ENCODE measurements around the gene PALD1. TPM values are rescaled to one million over a fixed set of nuclear protein-coding genes. Genes with fewer than 3 reads are reported as not detected.

The PALD1 gene
- total RNA-seq, 1 experiment from 2014 or later, result 0.38 TPM

DNA sequence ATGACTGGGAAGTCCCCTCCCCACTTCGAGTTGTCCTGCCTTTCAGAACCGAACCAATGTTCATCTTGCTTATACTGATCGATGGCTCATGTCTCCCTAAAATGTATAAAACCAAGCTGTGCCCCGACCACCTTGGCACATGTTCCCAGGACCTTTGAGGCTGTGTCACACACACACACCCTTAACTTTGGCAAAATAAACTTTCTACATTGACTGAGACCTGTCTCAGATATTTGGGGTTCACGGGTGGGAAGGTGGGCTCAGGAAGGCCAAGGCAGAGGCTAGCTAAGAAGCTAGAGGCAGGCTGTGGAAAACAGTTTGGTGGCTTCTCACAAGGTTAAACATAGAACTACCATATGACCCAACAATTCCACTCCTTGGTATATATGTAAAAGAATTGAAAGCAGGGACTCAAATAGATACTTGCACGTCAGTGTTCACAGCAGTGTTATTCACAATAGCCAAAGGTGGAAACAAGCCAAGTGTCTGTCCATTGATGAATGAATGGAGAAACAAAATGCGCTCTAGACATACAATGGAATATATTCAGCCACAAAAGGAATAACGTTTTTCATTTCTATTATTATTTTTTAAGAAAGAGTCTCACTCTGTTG, 108.6 kb downstream of the PALD1 start:
- H3K27ac Mint-ChIP-seq (ENCODE audit: unreplicated experiment), result no peak overlapping the region

DNA sequence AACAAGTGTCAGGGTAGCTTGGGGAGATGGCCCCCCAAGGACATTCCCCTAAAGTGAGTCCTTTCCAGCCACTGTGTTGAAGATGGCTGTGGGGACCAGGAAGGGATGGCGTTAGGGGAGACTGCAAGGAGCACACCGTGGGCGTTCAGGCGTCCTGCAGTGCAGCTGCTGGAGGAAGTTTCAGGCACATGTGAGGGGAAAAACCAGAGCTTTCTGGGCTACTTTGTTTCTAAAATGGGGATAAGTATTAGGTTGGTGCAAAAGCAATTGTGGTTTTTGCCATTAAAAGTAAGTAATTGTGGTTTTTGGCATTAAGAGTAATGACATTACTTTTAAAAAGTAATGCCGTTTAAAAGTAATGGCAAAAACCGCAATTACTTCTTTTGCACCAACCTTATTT, 109.7 kb downstream of the PALD1 start:
- TF ChIP-seq, protein P1, sequence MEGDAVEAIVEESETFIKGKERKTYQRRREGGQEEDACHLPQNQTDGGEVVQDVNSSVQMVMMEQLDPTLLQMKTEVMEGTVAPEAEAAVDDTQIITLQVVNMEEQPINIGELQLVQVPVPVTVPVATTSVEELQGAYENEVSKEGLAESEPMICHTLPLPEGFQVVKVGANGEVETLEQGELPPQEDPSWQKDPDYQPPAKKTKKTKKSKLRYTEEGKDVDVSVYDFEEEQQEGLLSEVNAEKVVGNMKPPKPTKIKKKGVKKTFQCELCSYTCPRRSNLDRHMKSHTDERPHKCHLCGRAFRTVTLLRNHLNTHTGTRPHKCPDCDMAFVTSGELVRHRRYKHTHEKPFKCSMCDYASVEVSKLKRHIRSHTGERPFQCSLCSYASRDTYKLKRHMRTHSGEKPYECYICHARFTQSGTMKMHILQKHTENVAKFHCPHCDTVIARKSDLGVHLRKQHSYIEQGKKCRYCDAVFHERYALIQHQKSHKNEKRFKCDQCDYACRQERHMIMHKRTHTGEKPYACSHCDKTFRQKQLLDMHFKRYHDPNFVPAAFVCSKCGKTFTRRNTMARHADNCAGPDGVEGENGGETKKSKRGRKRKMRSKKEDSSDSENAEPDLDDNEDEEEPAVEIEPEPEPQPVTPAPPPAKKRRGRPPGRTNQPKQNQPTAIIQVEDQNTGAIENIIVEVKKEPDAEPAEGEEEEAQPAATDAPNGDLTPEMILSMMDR (IDR thresholded peaks at IDR 0.05; ENCODE audit: unreplicated experiment), result no peak
- no TSS peak for BruUV-seq (replicated peaks)
- H3K36me3 Mint-ChIP-seq (ENCODE audit: insufficient read depth, unreplicated experiment), result no peaks in the 10 kb centered on the region
- intact Hi-C loops (cut with micrococcal nuclease; ENCODE audit: unreplicated experiment), result no loop called here
- CTCF ChIA-PET, result no interaction called here
- no peaks in the 10 kb centered on the region for H3K9me3 Mint-ChIP-seq (ENCODE audit: low read depth, unreplicated experiment)
- DNase-seq, result no peak
- H3K4me3 Mint-ChIP-seq (ENCODE audit: low read depth, unreplicated experiment), result no peak overlapping the region
- peaks cover 100% of the 10 kb centered on the region for H3K27me3 Mint-ChIP-seq (ENCODE audit: unreplicated experiment)
- no peaks in the 10 kb centered on the region for H3K4me1 Mint-ChIP-seq (ENCODE audit: low read depth, unreplicated experiment)
- H3K27ac Mint-ChIP-seq (ENCODE audit: unreplicated experiment), result no peak overlapping the region

More for the DNA sequence above, 108.6 kb downstream of the PALD1 start:
- CTCF ChIA-PET, result interaction anchor here (0.9 kb wide), 1 partner anchor 11 kb away, joined by 3 read pairs; no protein-coding TSS in a partner anchor
- BruUV-seq (replicated peaks), result no TSS peak
- TF ChIP-seq, protein P1 (IDR thresholded peaks at IDR 0.05; ENCODE audit: unreplicated experiment), result no peak
- DNase-seq, result no peak
- Mint-ChIP-seq H3K36me3 (ENCODE audit: insufficient read depth, unreplicated experiment) (no peaks in the 10 kb centered on the region), H3K4me3 (ENCODE audit: low read depth, unreplicated experiment) (no peak overlapping the region), H3K9me3 (ENCODE audit: low read depth, unreplicated experiment) (no peaks in the 10 kb centered on the region), H3K27me3 (ENCODE audit: unreplicated experiment) (peaks cover 100% of the 10 kb centered on the region), H3K4me1 (ENCODE audit: low read depth, unreplicated experiment) (no peaks in the 10 kb centered on the region)
- intact Hi-C loops (cut with micrococcal nuclease; ENCODE audit: unreplicated experiment), result no loop called here

DNA sequence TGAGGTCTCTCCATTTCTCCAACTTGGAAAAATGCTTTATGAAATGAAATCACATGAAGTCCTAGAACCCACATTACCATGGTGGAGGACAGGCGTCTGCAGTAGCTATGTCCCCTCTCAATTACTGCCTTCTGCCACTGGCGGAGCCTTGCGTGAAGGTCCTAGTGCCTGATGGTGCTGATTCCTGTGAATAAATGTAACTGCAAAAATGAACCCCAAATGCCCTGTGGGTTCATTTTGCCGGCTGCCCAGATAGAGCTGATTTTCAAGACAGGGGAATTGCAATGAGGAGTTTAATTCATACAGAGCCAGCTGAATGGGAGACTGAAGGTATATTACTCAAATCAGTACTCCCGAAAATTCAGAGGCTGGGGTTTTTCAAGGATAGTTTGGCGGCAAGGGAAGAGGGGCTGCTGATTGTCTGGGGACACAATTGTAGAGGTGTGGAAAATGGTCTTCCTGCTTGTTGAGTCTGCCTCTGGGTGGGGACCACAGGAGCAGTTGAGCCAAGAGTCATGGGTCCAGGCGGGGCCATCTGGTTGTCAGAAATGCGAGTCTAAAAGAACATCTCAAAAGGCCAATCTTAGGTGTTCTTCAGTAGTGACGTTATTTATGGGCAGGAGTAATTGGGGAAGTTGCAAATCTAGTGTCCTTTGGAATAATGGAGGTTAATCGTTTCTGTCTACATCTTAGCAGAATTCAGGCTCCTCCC, 110.4 kb downstream of the PALD1 start:
- no peak overlapping the region for H3K27ac Mint-ChIP-seq (ENCODE audit: unreplicated experiment)
- no peak overlapping the region for H3K4me3 Mint-ChIP-seq (ENCODE audit: low read depth, unreplicated experiment)
- intact Hi-C loops (cut with micrococcal nuclease; ENCODE audit: unreplicated experiment), result no loop called here
- no peaks in the 10 kb centered on the region for H3K9me3 Mint-ChIP-seq (ENCODE audit: low read depth, unreplicated experiment)
- DNase-seq, result no peak
- H3K4me1 Mint-ChIP-seq (ENCODE audit: low read depth, unreplicated experiment), result no peaks in the 10 kb centered on the region
- TF ChIP-seq, protein P1 (IDR thresholded peaks at IDR 0.05; ENCODE audit: unreplicated experiment), result no peak
- peaks cover 100% of the 10 kb centered on the region for H3K27me3 Mint-ChIP-seq (ENCODE audit: unreplicated experiment)
- CTCF ChIA-PET, result no interaction called here
- BruUV-seq (replicated peaks), result no TSS peak
- no peaks in the 10 kb centered on the region for H3K36me3 Mint-ChIP-seq (ENCODE audit: insufficient read depth, unreplicated experiment)

DNA sequence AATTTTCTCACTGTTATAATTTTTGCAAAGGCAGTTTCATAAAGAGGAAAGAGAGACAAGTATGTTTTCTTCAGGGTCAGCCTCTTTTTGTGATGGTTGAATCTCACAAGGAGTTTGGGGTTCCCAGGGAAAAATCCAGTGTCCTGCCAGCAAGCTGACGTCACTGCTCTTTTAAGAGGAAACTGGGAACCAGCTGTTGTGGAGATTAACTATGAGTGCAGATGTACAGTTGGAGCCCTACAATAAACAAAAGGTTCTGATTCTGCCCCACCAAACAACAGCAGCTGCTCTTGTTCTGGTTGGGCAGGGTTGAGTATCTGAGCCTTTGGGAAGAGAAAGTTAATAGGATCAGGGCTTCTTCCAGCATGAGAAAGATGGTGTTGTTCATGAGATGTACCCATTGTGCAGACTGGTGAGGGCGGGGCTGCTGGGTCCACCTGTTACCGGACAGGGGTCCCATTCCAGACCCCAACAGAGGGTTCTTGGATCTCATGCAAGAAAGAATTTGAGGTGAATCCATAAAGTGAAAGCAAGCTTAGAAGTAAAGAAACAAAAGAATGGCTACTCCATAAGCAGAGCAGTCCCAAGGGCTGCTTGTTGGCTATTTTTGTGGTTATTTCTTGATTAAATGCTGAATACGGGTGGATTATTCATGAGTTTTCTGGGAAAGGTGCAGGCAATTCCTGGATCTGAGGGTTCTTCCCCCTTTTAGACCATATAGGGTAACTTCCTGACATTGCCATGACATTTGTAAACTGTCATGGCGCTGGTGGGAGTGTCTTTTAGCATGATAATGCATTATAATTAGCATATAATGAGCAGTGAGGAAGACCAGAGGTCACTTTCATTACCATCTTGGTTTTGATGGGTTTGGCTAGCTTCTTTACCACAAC, 111.4 kb downstream of the PALD1 start:
- CTCF ChIA-PET, result no interaction called here
- no peak for DNase-seq
- H3K27ac Mint-ChIP-seq (ENCODE audit: unreplicated experiment), result no peak overlapping the region
- H3K27me3 Mint-ChIP-seq (ENCODE audit: unreplicated experiment), result peaks cover 100% of the 10 kb centered on the region
- TF ChIP-seq, protein P1 (IDR thresholded peaks at IDR 0.05; ENCODE audit: unreplicated experiment), result no peak
- H3K36me3 Mint-ChIP-seq (ENCODE audit: insufficient read depth, unreplicated experiment), result no peaks in the 10 kb centered on the region
- H3K9me3 Mint-ChIP-seq (ENCODE audit: low read depth, unreplicated experiment), result no peaks in the 10 kb centered on the region
- H3K4me3 Mint-ChIP-seq (ENCODE audit: low read depth, unreplicated experiment), result no peak overlapping the region
- H3K4me1 Mint-ChIP-seq (ENCODE audit: low read depth, unreplicated experiment), result no peaks in the 10 kb centered on the region
- no TSS peak for BruUV-seq (replicated peaks)
- intact Hi-C loops (cut with micrococcal nuclease; ENCODE audit: unreplicated experiment), result no loop called here
